Measurements from ENCODE around the gene ADAMTS18. TPM values are rescaled to one million over a fixed set of nuclear protein-coding genes. Genes with fewer than 3 reads are reported as not detected.
"Not testable (repeated sequence)": the region's sequence is repeated elsewhere in the genome, so short reads cannot be mapped to it uniquely, and the experiment has no call there.

ADAMTS18 gene
- total RNA-seq, 4 donors from 2014 or later, result 0.10 to 0.42 (median 0.16) TPM; not detected in 1

- H3K4me1 ChIP-seq, result no peaks in the 10 kb centered on the region
- DNase-seq (ENCODE audit: low spot score in 2 of 2), result no peak
- no peaks in the 10 kb centered on the region for H3K36me3 ChIP-seq
- H3K9me3 ChIP-seq, result no peaks in the 10 kb centered on the region
- H3K27ac ChIP-seq, result no peak overlapping the region
- no peak overlapping the region for H3K4me3 ChIP-seq
- TF ChIP-seq POLR2AphosphoS5 (IDR thresholded peaks at IDR 0.05), result no peak
- TF ChIP-seq POLR2A (IDR thresholded peaks at IDR 0.05), result no peak
- TF ChIP-seq EP300 (IDR thresholded peaks at IDR 0.05), result no peak
- no peak for TF ChIP-seq CTCF (IDR thresholded peaks at IDR 0.05)
- no peaks in the 10 kb centered on the region for H3K27me3 ChIP-seq
- 96% methylated on average over 2 of the region's 2 CpGs for WGBS
Observed at GRCh38 chr16:77277571-77277970, 157.3 kb downstream of the ADAMTS18 start.

- Histone ChIP-seq H3K9me3 (no peaks in the 10 kb centered on the region), H3K4me1 (no peaks in the 10 kb centered on the region), H3K36me3 (no peaks in the 10 kb centered on the region), H3K27ac (no peak overlapping the region), H3K27me3 (no peaks in the 10 kb centered on the region), H3K4me3 (no peak overlapping the region)
- WGBS, result 42% methylated on average over 2 of the region's 2 CpGs
- no peak for TF ChIP-seq CTCF (IDR thresholded peaks at IDR 0.05)
- TF ChIP-seq EP300 (IDR thresholded peaks at IDR 0.05), result no peak
- TF ChIP-seq POLR2A (IDR thresholded peaks at IDR 0.05), result no peak
- no peak for TF ChIP-seq POLR2AphosphoS5 (IDR thresholded peaks at IDR 0.05)
- no peak for DNase-seq (ENCODE audit: low spot score in 2 of 2)
Observed at GRCh38 chr16:77277141-77277540, 157.7 kb downstream of the ADAMTS18 start.

GRCh38 chr16:77276661-77277060 is 158.2 kb downstream of the ADAMTS18 start:
- WGBS, result 82% methylated on average over 2 of the region's 2 CpGs
- TF ChIP-seq EP300 (IDR thresholded peaks at IDR 0.05) (no peak), CTCF (IDR thresholded peaks at IDR 0.05) (no peak), POLR2AphosphoS5 (IDR thresholded peaks at IDR 0.05) (no peak), POLR2A (IDR thresholded peaks at IDR 0.05) (no peak)
- no peak for DNase-seq (ENCODE audit: low spot score in 2 of 2)
- Histone ChIP-seq H3K9me3 (no peaks in the 10 kb centered on the region), H3K36me3 (no peaks in the 10 kb centered on the region), H3K27me3 (no peaks in the 10 kb centered on the region), H3K27ac (no peak overlapping the region), H3K4me3 (no peak overlapping the region), H3K4me1 (no peaks in the 10 kb centered on the region)

- DNase-seq (ENCODE audit: low spot score in 2 of 2); H3K4me1 ChIP-seq: not testable (repeated sequence)
- WGBS, result 41% methylated on average over 2 of the region's 2 CpGs
Observed at GRCh38 chr16:77275303-77275702, 159.5 kb downstream of the ADAMTS18 start.

GRCh38 chr16:77273815-77274214 is 161.0 kb downstream of the ADAMTS18 start:
- H3K9me3 ChIP-seq, result no peaks in the 10 kb centered on the region
- no peak overlapping the region for H3K27ac ChIP-seq
- WGBS, result 56% methylated on average over 3 of the region's 3 CpGs
- no peak for TF ChIP-seq CTCF (IDR thresholded peaks at IDR 0.05)
- TF ChIP-seq POLR2A (IDR thresholded peaks at IDR 0.05), result no peak
- TF ChIP-seq EP300 (IDR thresholded peaks at IDR 0.05), result no peak
- no peak for TF ChIP-seq POLR2AphosphoS5 (IDR thresholded peaks at IDR 0.05)
- no peak for DNase-seq (ENCODE audit: low spot score in 2 of 2)
- H3K4me1 ChIP-seq, result no peaks in the 10 kb centered on the region
- H3K4me3 ChIP-seq, result no peak overlapping the region
- no peaks in the 10 kb centered on the region for H3K36me3 ChIP-seq
- no peaks in the 10 kb centered on the region for H3K27me3 ChIP-seq

More at GRCh38 chr16:77275303-77275702, 159.5 kb downstream of the ADAMTS18 start:
- not testable (repeated sequence) for H3K27me3 ChIP-seq, H3K9me3 ChIP-seq, H3K36me3 ChIP-seq, H3K27ac ChIP-seq, H3K4me3 ChIP-seq

All from suprapubic skin (tissue), 4 donors.